NCI-H2227 (cell line): ENCODE data around the gene METRNL.

Experiments used
- DNase-seq: peaks from one replicate; lab custom pipeline; 2025; ENCODE audit not compliant: unreplicated experiment; lab: John Stamatoyannopoulos, UW

Gene METRNL

GRCh38 chr17:83078378-83079351 is 744 bp upstream of the METRNL start:
- DNase-seq: peak; percentile 25

- no peak for DNase-seq
These were observed 563 bp downstream of the METRNL start for GRCh38 chr17:83079766-83080578.

- no peak for DNase-seq
These were observed 1.1 kb downstream of the METRNL start for GRCh38 chr17:83080579-83080857.

GRCh38 chr17:83080858-83081683 is 1.7 kb downstream of the METRNL start:
- peak; percentile 35 for DNase-seq

DNA sequence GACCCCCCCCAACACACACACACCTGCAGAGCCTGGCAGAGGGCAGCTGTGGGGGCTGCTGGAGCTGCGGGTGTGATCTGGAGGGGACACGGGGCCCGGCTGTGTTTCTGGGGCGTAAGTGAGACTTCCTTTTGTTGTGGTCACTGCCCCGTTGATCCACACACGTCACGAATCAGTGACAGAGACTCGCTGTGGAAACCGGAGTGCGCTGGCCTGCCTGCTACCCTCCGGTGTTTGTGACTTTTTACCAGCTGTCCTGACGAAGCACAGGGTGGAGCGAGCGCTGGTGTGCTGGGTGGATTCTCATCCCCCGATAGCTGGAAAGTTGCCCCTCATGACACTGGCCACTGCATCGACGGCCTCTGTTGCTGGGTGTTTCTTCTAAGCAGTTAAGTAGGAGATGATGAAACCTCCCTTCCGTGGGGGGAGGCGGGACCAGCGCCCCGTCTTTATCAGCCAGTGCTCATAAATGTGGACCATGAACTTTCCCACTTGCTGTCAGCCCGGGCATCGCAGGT is 2.3 kb downstream of the METRNL start:
- no peak for DNase-seq

GRCh38 chr17:83082424-83082823 is 3.0 kb downstream of the METRNL start:
- DNase-seq: no peak

- DNase-seq: no peak
These were observed 3.5 kb downstream of the METRNL start for GRCh38 chr17:83082909-83083367.

DNA sequence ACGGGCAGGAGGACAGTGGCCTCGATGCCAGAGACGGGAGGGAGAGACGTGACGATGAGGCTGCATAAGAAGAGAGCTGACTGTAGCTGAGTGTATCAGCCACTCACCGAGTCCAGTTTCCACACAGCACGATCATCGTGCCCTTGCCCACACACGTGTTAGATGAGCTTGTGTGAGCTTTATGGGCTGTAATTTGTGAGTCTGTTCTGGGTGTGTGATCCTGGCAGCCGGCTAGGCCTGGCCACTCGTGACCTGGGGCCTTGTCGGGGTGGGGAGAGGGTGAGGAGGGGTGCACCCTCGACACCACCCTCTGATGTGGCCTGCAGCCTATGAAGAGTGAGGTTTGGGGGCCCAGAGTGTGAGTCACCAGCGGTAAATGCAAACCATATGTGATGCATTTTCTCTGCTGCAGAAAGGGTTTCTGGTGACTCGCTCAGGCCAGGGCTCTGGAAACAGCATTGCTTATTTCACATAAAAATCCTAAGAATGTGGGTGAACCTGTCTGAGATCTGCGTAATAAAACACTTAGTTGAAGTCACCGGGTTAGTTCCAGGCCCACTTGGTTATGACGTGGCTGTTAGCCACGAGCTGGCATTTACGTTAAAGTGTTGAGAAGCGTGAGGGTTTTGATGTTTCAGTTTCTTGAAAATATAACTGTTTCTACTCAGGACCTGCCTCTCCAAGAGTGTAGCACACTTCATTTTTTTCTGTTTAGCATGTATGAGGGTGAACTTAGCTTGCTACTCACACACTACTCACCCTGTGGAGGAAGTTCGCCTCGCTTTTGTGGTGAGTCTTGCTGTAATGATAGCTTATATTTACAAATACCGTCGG is 4.2 kb downstream of the METRNL start:
- DNase-seq: no peak

- no peak for DNase-seq
These were observed 4.8 kb downstream of the METRNL start for GRCh38 chr17:83084214-83084613.

DNA sequence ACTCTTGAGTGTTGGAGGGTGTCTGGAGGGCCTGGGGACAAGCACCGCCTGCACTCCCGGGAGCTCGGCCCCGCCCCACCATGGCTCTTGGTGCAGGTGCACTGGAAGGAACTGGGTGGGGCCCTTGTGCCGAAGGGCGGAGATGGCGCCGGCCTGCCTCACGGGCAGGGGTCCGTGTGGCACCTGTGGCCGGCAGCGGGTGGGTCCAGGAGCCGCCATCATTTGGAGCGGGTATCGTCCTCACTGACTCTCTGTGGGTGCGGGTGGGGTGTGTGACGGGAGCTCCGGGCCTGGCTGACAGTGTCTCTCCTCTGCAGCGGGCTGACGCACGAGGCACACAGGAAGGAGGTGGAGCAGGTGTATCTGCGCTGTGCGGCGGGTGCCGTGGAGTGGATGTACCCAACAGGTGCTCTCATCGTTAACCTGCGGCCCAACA is 5.2 kb downstream of the METRNL start:
- no peak for DNase-seq

- no peak for DNase-seq
These were observed 5.7 kb downstream of the METRNL start for GRCh38 chr17:83085103-83085502.

DNA sequence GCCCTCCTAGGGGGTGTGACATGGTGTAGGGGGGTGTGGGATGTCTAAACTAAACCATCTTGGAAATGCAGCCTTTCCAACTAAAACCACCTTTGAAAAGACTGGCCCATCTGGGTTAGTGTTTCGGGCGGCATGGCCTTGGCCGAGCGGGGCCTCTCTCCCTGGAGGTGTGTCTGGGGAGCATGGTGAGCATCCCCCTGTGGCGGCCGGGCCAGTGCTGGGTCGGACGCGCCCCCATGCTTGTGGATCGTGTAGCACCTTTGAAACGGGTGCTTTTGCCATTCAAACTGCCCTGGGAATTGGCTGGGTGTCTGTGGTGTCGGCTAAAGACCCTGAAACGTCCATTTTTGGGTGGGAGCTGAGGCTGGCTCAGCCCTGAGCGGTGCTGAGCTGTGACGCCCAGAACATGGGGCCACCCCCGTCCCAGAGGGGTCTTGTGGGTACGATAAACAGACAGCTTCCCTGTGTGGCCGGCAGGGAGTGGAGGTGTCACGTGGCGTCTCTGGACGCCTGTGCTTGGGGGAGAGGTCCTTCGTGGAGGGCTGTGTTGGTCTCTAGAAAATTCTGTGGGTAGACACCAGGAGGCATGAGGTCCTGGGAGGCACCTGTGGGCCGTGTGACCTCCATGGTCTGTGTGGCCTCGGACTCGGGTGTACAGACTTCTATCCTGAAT is 6.3 kb downstream of the METRNL start:
- DNase-seq: no peak

DNA sequence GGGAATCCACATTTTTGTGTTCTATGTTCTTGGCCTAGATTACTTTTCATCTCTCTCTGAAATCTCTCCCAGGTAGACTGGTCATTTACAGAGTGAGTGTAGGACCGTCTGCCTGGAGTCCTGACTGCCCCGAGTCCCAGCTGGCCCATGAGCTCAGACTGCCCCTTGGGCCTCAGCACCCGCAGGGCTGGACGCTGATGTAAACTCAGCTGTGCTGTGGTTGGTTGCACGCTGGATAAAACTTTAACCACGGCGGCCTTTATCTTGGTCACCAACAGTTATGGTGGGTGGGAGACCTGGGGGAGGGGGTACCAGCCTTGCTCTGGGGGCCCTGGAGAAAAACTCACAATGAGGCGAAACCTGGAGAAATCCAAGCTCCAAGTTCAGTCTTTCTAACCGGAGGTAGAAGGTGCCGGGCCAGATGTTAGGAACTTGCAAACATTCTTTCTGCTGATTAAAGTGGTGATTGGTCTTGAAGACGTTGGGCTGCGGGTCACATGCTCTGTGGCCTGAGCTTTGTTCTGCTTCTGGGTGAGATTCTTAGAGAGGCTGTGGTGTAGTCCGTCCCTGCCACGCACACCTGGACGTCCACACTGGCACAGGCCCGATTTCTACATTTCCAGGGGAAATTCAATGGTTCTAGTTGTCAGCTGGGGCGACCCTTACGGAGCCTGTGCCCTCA is 6.9 kb downstream of the METRNL start:
- no peak for DNase-seq

DNA sequence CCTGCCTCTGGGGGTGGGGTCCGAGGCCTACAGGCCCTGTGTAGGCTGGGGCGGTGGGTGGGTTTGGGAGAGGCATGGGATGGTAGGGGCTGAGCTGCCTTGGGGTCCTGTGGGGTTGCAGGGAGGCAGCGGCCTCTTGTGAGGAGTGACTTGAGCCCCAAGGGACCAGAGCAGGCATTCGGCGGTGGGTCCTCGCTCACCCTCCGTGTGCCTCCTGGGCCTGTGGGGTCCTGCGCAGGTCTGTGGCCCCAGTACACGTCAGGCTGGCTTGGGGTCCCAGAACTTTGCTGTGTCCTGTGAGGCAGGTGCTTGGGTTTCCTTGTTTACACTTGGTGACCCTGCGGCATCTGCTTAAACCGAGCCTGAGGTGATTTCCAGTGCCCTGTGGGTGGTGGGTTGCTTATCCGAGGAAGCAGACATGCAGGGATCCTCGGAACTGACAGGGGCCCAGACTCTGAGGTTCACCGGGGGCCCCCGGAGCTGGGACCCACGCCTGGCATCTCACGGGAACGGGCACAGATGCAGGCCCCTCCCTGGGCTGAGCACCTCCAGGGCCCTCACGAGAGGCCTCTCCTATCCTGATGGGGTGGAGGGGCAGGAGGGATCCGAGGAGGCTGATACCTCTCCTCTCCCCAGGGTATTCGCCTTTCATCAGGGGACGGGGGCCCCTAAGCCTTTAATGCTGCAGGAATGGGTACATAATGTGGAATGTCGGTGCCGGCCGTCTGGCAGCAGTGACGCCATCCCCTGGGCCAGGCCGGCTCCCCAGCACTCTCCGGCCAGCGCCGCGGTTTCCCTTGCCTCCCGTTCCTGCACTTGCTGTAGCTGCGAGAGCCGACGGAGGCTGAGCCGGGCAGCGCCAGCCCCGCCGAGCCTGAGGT is 7.7 kb downstream of the METRNL start:
- no peak for DNase-seq

DNA sequence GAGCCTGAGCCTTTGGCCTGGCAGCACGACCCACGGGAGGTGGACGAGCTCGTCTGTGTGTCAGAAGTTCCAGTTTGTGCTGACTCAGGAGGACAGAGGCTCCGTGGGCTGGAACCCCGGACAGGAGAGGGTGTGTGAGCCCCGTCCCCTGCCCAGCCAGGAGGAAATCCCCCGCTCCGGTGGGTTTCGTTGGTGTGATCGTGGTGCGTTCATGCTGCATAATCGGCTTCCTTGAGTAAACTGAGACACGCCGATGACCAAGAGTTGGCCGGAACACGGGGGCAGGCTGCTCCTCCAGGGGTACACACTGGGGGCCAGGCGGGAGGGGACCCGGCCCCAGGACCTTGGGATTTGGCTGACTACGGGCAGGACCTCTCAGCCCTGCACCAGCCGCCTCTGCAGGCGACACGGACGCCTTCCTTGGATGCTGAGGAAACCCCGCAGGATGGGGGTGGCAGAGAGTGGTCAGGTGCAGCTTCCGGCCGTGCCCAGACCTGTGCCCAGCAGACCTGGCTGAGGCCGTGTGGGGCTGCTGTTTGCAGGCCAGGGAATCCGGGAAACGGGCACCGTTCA is 8.5 kb downstream of the METRNL start:
- DNase-seq: no peak

GRCh38 chr17:83088451-83088850 is 9.0 kb downstream of the METRNL start:
- DNase-seq: no peak

GRCh38 chr17:83088909-83089308 is 9.5 kb downstream of the METRNL start:
- no peak for DNase-seq
